ENCODE results near the gene ADAMTS3. TPM values are rescaled to one million over a fixed set of nuclear protein-coding genes. Genes with fewer than 3 reads are reported as not detected.

The ADAMTS3 gene
- polyA plus RNA-seq, 1 donor from 2014 or later: 0.20 TPM

DNA sequence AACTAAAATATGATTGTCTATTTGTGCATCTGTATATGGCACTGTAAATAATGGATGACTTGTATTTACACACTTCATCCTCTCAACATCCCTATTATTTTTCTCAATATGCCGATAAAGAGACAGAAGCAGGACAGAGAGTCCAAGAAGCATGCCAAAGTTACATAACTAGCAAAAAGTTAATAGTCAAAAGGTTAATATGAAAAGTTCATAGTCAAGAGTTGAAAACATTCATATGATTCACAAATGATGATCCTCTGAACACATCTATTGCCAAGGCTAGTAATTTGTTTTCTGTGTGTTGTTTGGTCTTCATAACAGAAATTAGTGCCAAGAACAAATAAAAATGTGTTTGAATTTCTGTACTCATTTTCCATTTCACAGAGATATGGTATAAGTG is 231.0 kb downstream of the ADAMTS3 start:
- Histone ChIP-seq H3K79me2 (replicated peaks; ENCODE audit: insufficient read depth, low read length) (no peaks in the 10 kb centered on the region), H3K9ac (ENCODE audit: low read length) (no peak overlapping the region), H3K27me3 (ENCODE audit: insufficient read depth, low read depth, low read length) (no peaks in the 10 kb centered on the region), H3K9me2 (ENCODE audit: insufficient read depth, low read length) (no peaks in the 10 kb centered on the region), H3K36me3 (ENCODE audit: insufficient read depth, low read length) (no peaks in the 10 kb centered on the region), H3F3A (ENCODE audit: insufficient read depth, low read length, poor library complexity, severe bottlenecking) (no peaks in the 10 kb centered on the region), H3K9me3 (ENCODE audit: low read length) (no peaks in the 10 kb centered on the region), H4K20me1 (ENCODE audit: insufficient read depth) (no peaks in the 10 kb centered on the region), H3K27ac (ENCODE audit: low read length) (no peak overlapping the region), H3K4me3 (ENCODE audit: low read length) (no peak overlapping the region), H2AFZ (ENCODE audit: low read depth, low read length) (no peak overlapping the region), H3K4me2 (ENCODE audit: low read length) (no peak overlapping the region)
- TF ChIP-seq CTCF (IDR thresholded peaks at IDR 0.05; ENCODE audit: poor library complexity, severe bottlenecking): no peak
- TF ChIP-seq MXI1 (conservative IDR thresholded peaks at IDR 0.05; ENCODE audit: poor library complexity, severe bottlenecking): no peak
- TF ChIP-seq REST (IDR thresholded peaks at IDR 0.05; ENCODE audit: borderline replicate concordance): no peak
- TF ChIP-seq RAD21 (conservative IDR thresholded peaks at IDR 0.05): no peak
- no peak for TF ChIP-seq SMC3 (conservative IDR thresholded peaks at IDR 0.05; ENCODE audit: poor library complexity)
- TF ChIP-seq TAF1 (IDR thresholded peaks at IDR 0.05; ENCODE audit: low read depth): no peak
- no peak for TF ChIP-seq EP300 (conservative IDR thresholded peaks at IDR 0.05; ENCODE audit: poor library complexity, severe bottlenecking)
- TF ChIP-seq POLR2AphosphoS5 (IDR thresholded peaks at IDR 0.05): no peak
- no peak for TF ChIP-seq EZH2 (IDR thresholded peaks at IDR 0.05; ENCODE audit: borderline replicate concordance, insufficient read depth, low read length, poor library complexity, severe bottlenecking)

DNA sequence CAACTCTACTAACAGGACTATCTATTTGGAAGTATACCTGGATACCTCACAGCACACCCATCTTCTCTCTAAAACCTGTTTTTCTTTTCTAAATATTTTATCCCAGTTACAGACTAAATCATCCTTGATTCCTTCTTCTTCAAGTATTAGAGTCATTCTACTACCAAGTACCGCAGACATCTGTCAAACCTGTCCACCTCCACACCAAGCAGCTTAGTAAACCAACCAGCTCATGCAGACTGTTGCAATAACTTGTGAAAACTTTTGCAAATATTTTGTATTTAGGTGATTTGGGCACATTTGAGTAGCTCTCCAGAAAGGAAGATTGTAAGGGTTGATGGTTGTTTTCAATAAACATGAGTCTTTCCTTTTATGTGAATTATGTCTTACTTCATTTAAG is 238.6 kb downstream of the ADAMTS3 start:
- Histone ChIP-seq H3K27ac (ENCODE audit: low read length) (no peak overlapping the region), H3K4me2 (ENCODE audit: low read length) (no peak overlapping the region)
- TF ChIP-seq EZH2 (IDR thresholded peaks at IDR 0.05; ENCODE audit: borderline replicate concordance, insufficient read depth, low read length, poor library complexity, severe bottlenecking) (no peak), SMC3 (conservative IDR thresholded peaks at IDR 0.05; ENCODE audit: poor library complexity) (no peak), POLR2AphosphoS5 (IDR thresholded peaks at IDR 0.05) (no peak), MXI1 (conservative IDR thresholded peaks at IDR 0.05; ENCODE audit: poor library complexity, severe bottlenecking) (no peak), TAF1 (IDR thresholded peaks at IDR 0.05; ENCODE audit: low read depth) (no peak), REST (IDR thresholded peaks at IDR 0.05; ENCODE audit: borderline replicate concordance) (no peak), CTCF (IDR thresholded peaks at IDR 0.05; ENCODE audit: poor library complexity, severe bottlenecking) (no peak), RAD21 (conservative IDR thresholded peaks at IDR 0.05) (no peak), EP300 (conservative IDR thresholded peaks at IDR 0.05; ENCODE audit: poor library complexity, severe bottlenecking) (no peak)

More for the DNA sequence above, 238.6 kb downstream of the ADAMTS3 start:
- Histone ChIP-seq H4K20me1 (ENCODE audit: insufficient read depth) (no peaks in the 10 kb centered on the region), H3K9me3 (ENCODE audit: low read length) (no peaks in the 10 kb centered on the region), H2AFZ (ENCODE audit: low read depth, low read length) (no peak overlapping the region), H3K79me2 (replicated peaks; ENCODE audit: insufficient read depth, low read length) (no peaks in the 10 kb centered on the region), H3K27me3 (ENCODE audit: insufficient read depth, low read depth, low read length) (no peaks in the 10 kb centered on the region), H3K9ac (ENCODE audit: low read length) (no peak overlapping the region), H3K4me3 (ENCODE audit: low read length) (no peak overlapping the region), H3K9me2 (ENCODE audit: insufficient read depth, low read length) (no peaks in the 10 kb centered on the region), H3K36me3 (ENCODE audit: insufficient read depth, low read length) (no peaks in the 10 kb centered on the region), H3F3A (ENCODE audit: insufficient read depth, low read length, poor library complexity, severe bottlenecking) (no peaks in the 10 kb centered on the region)
